ENCODE results near the gene PUS10. TPM values are rescaled to one million over a fixed set of nuclear protein-coding genes. Genes with fewer than 3 reads are reported as not detected.
"Not testable (repeated sequence)": the region's sequence is repeated elsewhere in the genome, so short reads cannot be mapped to it uniquely, and the experiment has no call there.

Gene PUS10
- total RNA-seq, 2 donors from 2014 or later = 9.7 to 11.9 TPM

GRCh38 chr2:60932954-60933353, 85.1 kb downstream of the PUS10 start:
- DNase-seq (no peak), ATAC-seq (replicated peaks in 1 of 2) (no peak)
- Mint-ChIP-seq H3K27ac (no peak overlapping the region), H3K27me3 (ENCODE audit: low read depth) (no peaks in the 10 kb centered on the region), H3K9me3 (no peaks in the 10 kb centered on the region), H3K4me1 (ENCODE audit: low read depth) (no peaks in the 10 kb centered on the region), H3K4me3 (no peak overlapping the region), H3K36me3 (ENCODE audit: insufficient read depth in 2 of 2) (peaks cover 3 to 22% of the 10 kb centered on the region in 2 donors)

- H3K27me3 Mint-ChIP-seq (ENCODE audit: low read depth); H3K4me3 Mint-ChIP-seq; ATAC-seq (replicated peaks in 1 of 2); H3K9me3 Mint-ChIP-seq; H3K4me1 Mint-ChIP-seq (ENCODE audit: low read depth); DNase-seq; H3K27ac Mint-ChIP-seq: not testable (repeated sequence)
- H3K36me3 Mint-ChIP-seq (ENCODE audit: insufficient read depth in 2 of 2) = peaks cover 9 to 22% of the 10 kb centered on the region in 2 donors
Measured at GRCh38 chr2:60932061-60932460, 86.0 kb downstream of the PUS10 start.

- H3K27ac Mint-ChIP-seq = peak overlapping the region; percentile 32
- no peaks in the 10 kb centered on the region for H3K27me3 Mint-ChIP-seq (ENCODE audit: low read depth)
Measured at GRCh38 chr2:60926741-60927552, 91.1 kb downstream of the PUS10 start.

GRCh38 chr2:60925994-60926740, 91.9 kb downstream of the PUS10 start:
- Mint-ChIP-seq H3K36me3 (ENCODE audit: insufficient read depth in 2 of 2) (peaks cover 35 to 48% of the 10 kb centered on the region in 2 donors), H3K4me3 (no peak overlapping the region), H3K27ac (peak overlapping the region; percentile 12), H3K27me3 (ENCODE audit: low read depth) (no peaks in the 10 kb centered on the region), H3K4me1 (ENCODE audit: low read depth) (peaks cover 9% of the 10 kb centered on the region), H3K9me3 (no peaks in the 10 kb centered on the region)
- DNase-seq (no peak), ATAC-seq (replicated peaks in 1 of 2) (no peak)

More at GRCh38 chr2:60926741-60927552, 91.1 kb downstream of the PUS10 start:
- ATAC-seq (replicated peaks in 1 of 2) = no peak
- Mint-ChIP-seq H3K9me3 (no peaks in the 10 kb centered on the region), H3K36me3 (ENCODE audit: insufficient read depth in 2 of 2) (peaks cover 33 to 48% of the 10 kb centered on the region in 2 donors), H3K4me3 (no peak overlapping the region), H3K4me1 (ENCODE audit: low read depth) (peaks cover 9% of the 10 kb centered on the region)
- DNase-seq = no peak

GRCh38 chr2:60907329-60907728, 110.7 kb downstream of the PUS10 start:
- ATAC-seq (replicated peaks in 1 of 2) (no peak), DNase-seq (no peak)
- Mint-ChIP-seq H3K4me1 (ENCODE audit: low read depth) (peaks cover 28% of the 10 kb centered on the region), H3K27me3 (ENCODE audit: low read depth) (no peaks in the 10 kb centered on the region), H3K9me3 (no peaks in the 10 kb centered on the region), H3K36me3 (ENCODE audit: insufficient read depth in 2 of 2) (peaks cover 10 to 37% of the 10 kb centered on the region in 2 donors), H3K27ac (no peak overlapping the region), H3K4me3 (no peak overlapping the region)

- DNase-seq (no peak), ATAC-seq (replicated peaks in 1 of 2) (no peak)
- H3K27ac Mint-ChIP-seq = peak overlapping the region; percentile 1
Measured at GRCh38 chr2:60906395-60906794, 111.7 kb downstream of the PUS10 start.

GRCh38 chr2:60905867-60906266, 112.2 kb downstream of the PUS10 start:
- H3K4me3 Mint-ChIP-seq; DNase-seq; H3K9me3 Mint-ChIP-seq; H3K27me3 Mint-ChIP-seq (ENCODE audit: low read depth); ATAC-seq (replicated peaks in 1 of 2): not testable (repeated sequence)
- H3K36me3 Mint-ChIP-seq (ENCODE audit: insufficient read depth in 2 of 2) = peaks cover 10 to 37% of the 10 kb centered on the region in 2 donors
- peak overlapping the region; percentile 54 for H3K27ac Mint-ChIP-seq
- peaks cover 28% of the 10 kb centered on the region for H3K4me1 Mint-ChIP-seq (ENCODE audit: low read depth)

More at GRCh38 chr2:60906395-60906794, 111.7 kb downstream of the PUS10 start:
- Mint-ChIP-seq H3K4me3 (no peak overlapping the region), H3K4me1 (ENCODE audit: low read depth) (peaks cover 28% of the 10 kb centered on the region), H3K9me3 (no peaks in the 10 kb centered on the region), H3K27me3 (ENCODE audit: low read depth) (no peaks in the 10 kb centered on the region), H3K36me3 (ENCODE audit: insufficient read depth in 2 of 2) (peaks cover 10 to 37% of the 10 kb centered on the region in 2 donors)

GRCh38 chr2:60901296-60901695, 116.8 kb downstream of the PUS10 start:
- H3K9me3 Mint-ChIP-seq; DNase-seq; H3K4me3 Mint-ChIP-seq; H3K27me3 Mint-ChIP-seq (ENCODE audit: low read depth); ATAC-seq (replicated peaks in 1 of 2): not testable (repeated sequence)
- Mint-ChIP-seq H3K4me1 (ENCODE audit: low read depth) (peaks cover 57% of the 10 kb centered on the region), H3K27ac (peak overlapping the region; percentile 54), H3K36me3 (ENCODE audit: insufficient read depth in 2 of 2) (peaks cover 21 to 50% of the 10 kb centered on the region in 2 donors)

GRCh38 chr2:60899892-60900249, 118.2 kb downstream of the PUS10 start:
- no peaks in the 10 kb centered on the region for H3K27me3 Mint-ChIP-seq (ENCODE audit: low read depth)
- ATAC-seq (replicated peaks in 1 of 2) (peak; percentile 44 to 46), DNase-seq (no peak)
- no peaks in the 10 kb centered on the region for H3K9me3 Mint-ChIP-seq
- H3K27ac Mint-ChIP-seq = peak overlapping the region; percentile 23
- peaks cover 17 to 39% of the 10 kb centered on the region in 2 donors for H3K36me3 Mint-ChIP-seq (ENCODE audit: insufficient read depth in 2 of 2)
- peak overlapping the region in 1 of 2 donors; percentile 9 for H3K4me3 Mint-ChIP-seq
- H3K4me1 Mint-ChIP-seq (ENCODE audit: low read depth) = peaks cover 42% of the 10 kb centered on the region

- ATAC-seq (replicated peaks in 1 of 2) = peak; percentile 85 to 89
- Mint-ChIP-seq H3K27me3 (ENCODE audit: low read depth) (no peaks in the 10 kb centered on the region), H3K4me3 (peak overlapping the region; percentile 2 to 42), H3K36me3 (ENCODE audit: insufficient read depth in 2 of 2) (peaks cover 17 to 37% of the 10 kb centered on the region in 2 donors), H3K4me1 (ENCODE audit: low read depth) (peaks cover 42% of the 10 kb centered on the region), H3K27ac (peak overlapping the region; percentile 23), H3K9me3 (no peaks in the 10 kb centered on the region)
- DNase-seq = peak; percentile 45 to 51
Measured at GRCh38 chr2:60899230-60899891, 118.7 kb downstream of the PUS10 start.

- Mint-ChIP-seq H3K4me3 (peak overlapping the region; percentile 2 to 5), H3K4me1 (ENCODE audit: low read depth) (peaks cover 46% of the 10 kb centered on the region), H3K36me3 (ENCODE audit: insufficient read depth in 2 of 2) (peaks cover 19 to 42% of the 10 kb centered on the region in 2 donors), H3K9me3 (no peaks in the 10 kb centered on the region), H3K27me3 (ENCODE audit: low read depth) (no peaks in the 10 kb centered on the region), H3K27ac (peak overlapping the region; percentile 23)
- ATAC-seq (replicated peaks in 1 of 2) (no peak), DNase-seq (no peak)
Measured at GRCh38 chr2:60898567-60898966, 119.5 kb downstream of the PUS10 start.
